ENCODE results near the gene CPNE9. TPM values are rescaled to one million over a fixed set of nuclear protein-coding genes. Genes with fewer than 3 reads are reported as not detected.

CPNE9 gene
- total and polyA plus RNA-seq, 2 of the 8 experiments (the other 6 are each of a cell fraction or from before 2014, with no cell fraction given), result 4.8 to 6.0 TPM

DNA sequence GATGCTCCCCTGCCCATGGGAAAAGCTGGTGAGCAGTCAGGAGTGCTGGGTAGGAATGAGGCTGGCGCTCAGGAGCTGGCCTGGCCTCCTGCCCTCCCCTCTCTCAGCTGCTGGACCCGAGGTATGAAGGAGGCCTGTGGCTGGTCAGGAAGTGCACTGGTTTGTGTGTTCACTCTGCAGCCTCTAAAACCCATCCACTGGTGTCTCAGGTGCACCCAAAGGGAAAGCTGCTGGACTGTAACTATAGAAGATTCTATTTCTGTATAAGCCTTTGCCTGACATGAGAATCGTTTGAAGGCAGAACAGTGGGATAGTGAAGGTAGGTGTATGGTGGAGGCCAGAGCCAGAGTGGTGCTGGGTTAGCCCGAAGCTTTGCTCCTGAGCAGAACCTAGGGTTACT lies 5.7 kb upstream of the CPNE9 start:
- no peaks in the 10 kb centered on the region for H3K79me2 ChIP-seq (ENCODE audit: control insufficient read depth in 1 of 2, insufficient read depth in 2 of 2, low read length in 2 of 2)
- H3K9ac ChIP-seq (replicated peaks in 1 of 4; ENCODE audit: extremely low read depth in 1 of 4, low read depth in 3 of 4, low read length in 3 of 4), result no peak overlapping the region
- H3K9me3 ChIP-seq (ENCODE audit: insufficient read depth in 2 of 2, low read depth in 1 of 2, low read length in 1 of 2), result no peaks in the 10 kb centered on the region
- H2BK20ac ChIP-seq (ENCODE audit: low read length), result no peak overlapping the region
- H3K27me3 ChIP-seq (replicated peaks in 1 of 4; ENCODE audit: control insufficient read depth in 3 of 4, extremely low read depth in 1 of 4, insufficient read depth in 3 of 4, low read length in 3 of 4), result peaks cover 0 to 2% (median under 1%) of the 10 kb centered on the region in 4 experiments; a peak in 5 of 7 replicates
- H3K4ac ChIP-seq (replicated peaks; ENCODE audit: insufficient read length, low read depth, low read length), result no peak overlapping the region
- H4K91ac ChIP-seq (replicated peaks; ENCODE audit: insufficient read length, low read length), result no peak overlapping the region
- H3K18ac ChIP-seq (ENCODE audit: extremely low read depth, low read length), result no peak overlapping the region
- peaks cover 0 to 1% of the 10 kb centered on the region in 2 experiments for H4K20me1 ChIP-seq (replicated peaks in 1 of 2; ENCODE audit: control insufficient read depth in 1 of 2, insufficient read depth in 2 of 2, low read length in 2 of 2)
- no peak for FAIRE-seq
- no peak overlapping the region for H2BK5ac ChIP-seq (ENCODE audit: low read depth, low read length)
- no peak overlapping the region for H3K4me3 ChIP-seq (ENCODE audit: extremely low read depth in 1 of 4, insufficient read depth in 2 of 4, low read depth in 3 of 4, low read length in 4 of 4)
- no peak overlapping the region for H2AFZ ChIP-seq (ENCODE audit: low read length)
- no peak overlapping the region for H3K4me2 ChIP-seq (ENCODE audit: insufficient read depth in 1 of 2, low read depth in 2 of 2, low read length in 2 of 2)
- H3K36me3 ChIP-seq (ENCODE audit: control insufficient read depth in 2 of 4, insufficient read depth in 4 of 4, low read length in 3 of 4), result peaks cover 0 to 3% (median 0%) of the 10 kb centered on the region in 4 experiments; a peak in 2 of 8 replicates
- H3K79me1 ChIP-seq (ENCODE audit: low read depth, low read length), result no peaks in the 10 kb centered on the region
- H3K14ac ChIP-seq (ENCODE audit: insufficient read length), result no peak overlapping the region
- POLR2A ChIA-PET (ENCODE audit: partially characterized antibody), result interaction anchor here (0.7 to 2.5 kb wide), 4 partner anchors 9 to 38 kb away, joined by 3 to 9 read pairs (median 4); partner anchors contain the start of gene BRPF1
- CTCF ChIA-PET (ENCODE audit: partially characterized antibody), result interaction anchor here (0.5 to 7.7 kb wide), 7 partner anchors 29 to 544 kb away, joined by 3 to 43 read pairs (median 4); no protein-coding TSS in a partner anchor
- no peak overlapping the region for H3K56ac ChIP-seq (replicated peaks; ENCODE audit: insufficient read length, low read depth, low read length)
- H2BK120ac ChIP-seq (replicated peaks; ENCODE audit: low read depth, low read length), result no peak overlapping the region
- no peaks in the 10 kb centered on the region for H3K23me2 ChIP-seq (ENCODE audit: low read depth, low read length)
- DNase-seq (ENCODE audit: low read depth in 1 of 2, low spot score in 2 of 2), result no peak
- no peak overlapping the region for H2BK12ac ChIP-seq (ENCODE audit: low read depth, low read length)
- H2AK5ac ChIP-seq (ENCODE audit: low read depth, low read length), result no peak overlapping the region
- H2BK15ac ChIP-seq (ENCODE audit: low read length), result no peak overlapping the region
- H4K8ac ChIP-seq (ENCODE audit: extremely low read depth, insufficient read depth, low read length), result no peak overlapping the region
- WGBS, 2 experiments (ENCODE audit: extremely low coverage in 1 of 2, insufficient coverage in 1 of 2, insufficient read length in 1 of 2, insufficient replicate concordance in 2 of 2, low coverage in 1 of 2, low lambda C conversion rate in 2 of 2, missing lambda C conversion rate in 1 of 2), result 89% methylated on average over 4 of the region's 4 CpGs; no CpG with 5 or more reads in 1 of the 2 experiments
- no peaks in the 10 kb centered on the region for H3K4me1 ChIP-seq (replicated peaks in 1 of 4; ENCODE audit: control insufficient read depth in 3 of 4, insufficient read depth in 4 of 4, low read length in 3 of 4)
- no peak overlapping the region for H3K23ac ChIP-seq (ENCODE audit: insufficient read length)
- no peak overlapping the region for H3K27ac ChIP-seq (ENCODE audit: low read depth, low read length)
- H4K5ac ChIP-seq (ENCODE audit: insufficient read length, low read depth, low read length), result no peak overlapping the region
- no peak for TF ChIP-seq SUZ12 (IDR thresholded peaks at IDR 0.05; ENCODE audit: low read length)
- TF ChIP-seq HDAC2 (IDR thresholded peaks at IDR 0.05; ENCODE audit: borderline replicate concordance in 1 of 2, low read depth in 2 of 2, low read length in 2 of 2), result no peak
- no peak for TF ChIP-seq ZNF274 (IDR thresholded peaks at IDR 0.05; ENCODE audit: borderline replicate concordance, extremely low read depth, low read length)
- no peak for TF ChIP-seq CTCF (IDR thresholded peaks at IDR 0.05; ENCODE audit: control extremely low read depth in 1 of 3, insufficient read depth in 1 of 3, low read depth in 1 of 3, low read length in 3 of 3)
- TF ChIP-seq POLR2A (IDR thresholded peaks at IDR 0.05; ENCODE audit: control extremely low read depth in 1 of 2, low read depth in 2 of 2, low read length in 2 of 2), result no peak
- TF ChIP-seq, protein P1, sequence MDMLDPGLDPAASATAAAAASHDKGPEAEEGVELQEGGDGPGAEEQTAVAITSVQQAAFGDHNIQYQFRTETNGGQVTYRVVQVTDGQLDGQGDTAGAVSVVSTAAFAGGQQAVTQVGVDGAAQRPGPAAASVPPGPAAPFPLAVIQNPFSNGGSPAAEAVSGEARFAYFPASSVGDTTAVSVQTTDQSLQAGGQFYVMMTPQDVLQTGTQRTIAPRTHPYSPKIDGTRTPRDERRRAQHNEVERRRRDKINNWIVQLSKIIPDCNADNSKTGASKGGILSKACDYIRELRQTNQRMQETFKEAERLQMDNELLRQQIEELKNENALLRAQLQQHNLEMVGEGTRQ (IDR thresholded peaks at IDR 0.05; ENCODE audit: low read length), result no peak
- no peak for TF ChIP-seq CBX5 (IDR thresholded peaks at IDR 0.05; ENCODE audit: low read depth, low read length)
- no peak for TF ChIP-seq RNF2 (IDR thresholded peaks at IDR 0.05; ENCODE audit: borderline replicate concordance, low read depth, low read length, missing control alignments, poor library complexity, severe bottlenecking)
- no peak for TF ChIP-seq CTBP2 (IDR thresholded peaks at IDR 0.05; ENCODE audit: borderline replicate concordance, insufficient read depth, insufficient read length, low read length)
